ENCODE data around the gene BRPF1.

DNA sequence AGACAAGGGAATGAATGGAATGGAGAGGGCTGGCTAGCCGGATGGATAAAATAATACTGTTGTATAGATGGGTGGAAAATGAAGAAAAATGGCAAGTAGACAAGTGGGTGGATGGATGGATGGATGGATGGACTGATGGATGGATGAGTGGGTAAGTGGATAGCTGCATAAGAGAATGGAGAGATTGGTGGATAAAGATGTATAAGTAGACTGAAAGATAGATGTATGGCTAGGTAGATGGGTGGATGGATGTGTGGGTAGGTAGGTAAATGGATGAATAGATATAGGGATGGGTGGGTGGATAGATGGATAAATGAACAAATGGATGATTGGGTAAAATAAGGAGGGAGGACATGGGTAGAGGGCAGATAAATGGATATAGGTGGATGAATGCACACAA lies 14.0 kb upstream of the BRPF1 start:
- TF ChIP-seq, protein P1, sequence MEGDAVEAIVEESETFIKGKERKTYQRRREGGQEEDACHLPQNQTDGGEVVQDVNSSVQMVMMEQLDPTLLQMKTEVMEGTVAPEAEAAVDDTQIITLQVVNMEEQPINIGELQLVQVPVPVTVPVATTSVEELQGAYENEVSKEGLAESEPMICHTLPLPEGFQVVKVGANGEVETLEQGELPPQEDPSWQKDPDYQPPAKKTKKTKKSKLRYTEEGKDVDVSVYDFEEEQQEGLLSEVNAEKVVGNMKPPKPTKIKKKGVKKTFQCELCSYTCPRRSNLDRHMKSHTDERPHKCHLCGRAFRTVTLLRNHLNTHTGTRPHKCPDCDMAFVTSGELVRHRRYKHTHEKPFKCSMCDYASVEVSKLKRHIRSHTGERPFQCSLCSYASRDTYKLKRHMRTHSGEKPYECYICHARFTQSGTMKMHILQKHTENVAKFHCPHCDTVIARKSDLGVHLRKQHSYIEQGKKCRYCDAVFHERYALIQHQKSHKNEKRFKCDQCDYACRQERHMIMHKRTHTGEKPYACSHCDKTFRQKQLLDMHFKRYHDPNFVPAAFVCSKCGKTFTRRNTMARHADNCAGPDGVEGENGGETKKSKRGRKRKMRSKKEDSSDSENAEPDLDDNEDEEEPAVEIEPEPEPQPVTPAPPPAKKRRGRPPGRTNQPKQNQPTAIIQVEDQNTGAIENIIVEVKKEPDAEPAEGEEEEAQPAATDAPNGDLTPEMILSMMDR (IDR thresholded peaks at IDR 0.05): no peak
- TF ChIP-seq POLR2AphosphoS5 (IDR thresholded peaks at IDR 0.05; ENCODE audit: low read depth, low read length) (no peak), RAD21 (IDR thresholded peaks at IDR 0.05; ENCODE audit: low read length) (no peak), YY1 (IDR thresholded peaks at IDR 0.05; ENCODE audit: low read depth) (no peak), TAF1 (IDR thresholded peaks at IDR 0.05; ENCODE audit: borderline replicate concordance, low read depth, low read length) (no peak), EZH2phosphoT487 (IDR thresholded peaks at IDR 0.05; ENCODE audit: borderline replicate concordance, low read depth) (no peak), CHD2 (IDR thresholded peaks at IDR 0.05; ENCODE audit: low read length, partially characterized antibody) (no peak), TEAD4 (IDR thresholded peaks at IDR 0.05; ENCODE audit: borderline replicate concordance, insufficient read depth) (no peak), TCF12 (IDR thresholded peaks at IDR 0.05) (no peak), MXI1 (IDR thresholded peaks at IDR 0.05; ENCODE audit: low read depth, low read length) (no peak)
- TF ChIP-seq, protein P2, sequence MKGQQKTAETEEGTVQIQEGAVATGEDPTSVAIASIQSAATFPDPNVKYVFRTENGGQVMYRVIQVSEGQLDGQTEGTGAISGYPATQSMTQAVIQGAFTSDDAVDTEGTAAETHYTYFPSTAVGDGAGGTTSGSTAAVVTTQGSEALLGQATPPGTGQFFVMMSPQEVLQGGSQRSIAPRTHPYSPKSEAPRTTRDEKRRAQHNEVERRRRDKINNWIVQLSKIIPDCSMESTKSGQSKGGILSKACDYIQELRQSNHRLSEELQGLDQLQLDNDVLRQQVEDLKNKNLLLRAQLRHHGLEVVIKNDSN (IDR thresholded peaks at IDR 0.05; ENCODE audit: borderline replicate concordance, low read depth): no peak
